GM12878 (cell line): Measurements from ENCODE around the gene KLHDC9. TPM values are rescaled to one million over a fixed set of nuclear protein-coding genes. Genes with fewer than 3 reads are reported as not detected.

Source experiments
- BCL3 ChIP-seq: IDR thresholded peaks from 2 replicates; pipeline ENCODE4 v1.6.1; 2011; ENCODE audit warnings: borderline replicate concordance, low read depth, mild to moderate bottlenecking, moderate library complexity, low read length; ENCODE audit not compliant: insufficient read depth, poor library complexity, severe bottlenecking
- BHLHE40 ChIP-seq, 2 experiments: fragments of 450-650 bp in 1 of 2; IDR thresholded peaks; 2 replicates each; pipeline ENCODE4 v1.6.1; 2011 to 2017; ENCODE audit warnings: low read depth in 2 of 2, borderline replicate concordance in 1 of 2, improper control_type of control experiment in 1 of 2, low read length in 1 of 2, mild to moderate bottlenecking in 1 of 2
- CBFB ChIP-seq: IDR thresholded peaks from 2 replicates; pipeline ENCODE4 v1.6.1; 2016; ENCODE audit warnings: antibody characterized with exemption, low read depth
- CHD1 ChIP-seq: IDR thresholded peaks from 2 replicates; pipeline ENCODE4 v1.6.1; 2012; ENCODE audit warnings: low read depth, low read length, improper control_type of control experiment
- CHD2 ChIP-seq: IDR thresholded peaks from 2 replicates; pipeline ENCODE4 v1.6.1; 2011; ENCODE audit warnings: low read depth, low read length, improper control_type of control experiment, borderline replicate concordance
- CHD4 ChIP-seq: fragments of 200-600 bp; sonication (generic); IDR thresholded peaks from 2 replicates; pipeline ENCODE4 v1.6.1; 2016; ENCODE audit warnings: mild to moderate bottlenecking
- FOXM1 ChIP-seq: IDR thresholded peaks from 2 replicates; pipeline ENCODE4 v1.6.1; 2012; ENCODE audit warnings: low read depth, mild to moderate bottlenecking, inconsistent platforms, low read length, moderate library complexity
- HDAC6 ChIP-seq: fragments of 200-600 bp; sonication (generic); IDR thresholded peaks from one replicate; pipeline ENCODE4 v1.8.0; 2017; ENCODE audit warnings: antibody characterized with exemption; ENCODE audit not compliant: unreplicated experiment
- HSF1 ChIP-seq: fragments of 150-350 bp; IDR thresholded peaks from 2 replicates; pipeline ENCODE4 v1.6.1; 2014; ENCODE audit warnings: mild to moderate bottlenecking, low read depth, low read length
- JUND ChIP-seq: IDR thresholded peaks from 2 replicates; pipeline ENCODE4 v1.6.1; 2012; ENCODE audit warnings: low read depth, mild to moderate bottlenecking, low read length, improper control_type of control experiment, moderate library complexity
- KLF5 ChIP-seq: fragments of 450-650 bp; IDR thresholded peaks from 2 replicates; pipeline ENCODE4 v1.6.1; 2014; ENCODE audit warnings: mild to moderate bottlenecking; ENCODE audit not compliant: partially characterized antibody
- POLR2A ChIP-seq: IDR thresholded peaks from 2 replicates; pipeline ENCODE4 v1.6.1; 2011; ENCODE audit warnings: low read depth, mild to moderate bottlenecking, low read length
- POLR2AphosphoS2 ChIP-seq: IDR thresholded peaks from 2 replicates; pipeline ENCODE4 v1.6.1; 2011; ENCODE audit warnings: low read depth, mild to moderate bottlenecking, low read length, improper control_type of control experiment, moderate library complexity
- RAD51 ChIP-seq: fragments of 450-650 bp; IDR thresholded peaks from 2 replicates; pipeline ENCODE4 v1.6.1; 2016; ENCODE audit warnings: moderate library complexity, mild to moderate bottlenecking, inconsistent platforms
- RB1 ChIP-seq: fragments of 450-650 bp; formaldehyde crosslinking; IDR thresholded peaks from 2 replicates; pipeline ENCODE4 v1.6.1; 2017; ENCODE audit warnings: mild to moderate bottlenecking, borderline replicate concordance
- REST ChIP-seq: IDR thresholded peaks from 2 replicates; pipeline ENCODE4 v1.6.1; 2012; ENCODE audit warnings: mild to moderate bottlenecking, low read depth, low read length
- RUNX3 ChIP-seq: IDR thresholded peaks from 2 replicates; pipeline ENCODE4 v1.6.1; 2012; ENCODE audit warnings: low read length, inconsistent platforms
- SIN3A ChIP-seq: IDR thresholded peaks from 2 replicates; pipeline ENCODE4 v1.6.1; 2012; ENCODE audit warnings: low read depth, low read length, improper control_type of control experiment
- SUPT20H ChIP-seq: IDR thresholded peaks from 2 replicates; pipeline ENCODE4 v1.6.1; 2011; ENCODE audit warnings: low read depth, mild to moderate bottlenecking, low read length, moderate library complexity, borderline replicate concordance; ENCODE audit not compliant: control insufficient read depth
- TARDBP ChIP-seq: IDR thresholded peaks from 2 replicates; pipeline ENCODE4 v1.6.1; 2016; ENCODE audit warnings: borderline replicate concordance
- WRNIP1 ChIP-seq: IDR thresholded peaks from 2 replicates; pipeline ENCODE4 v1.6.1; 2011; ENCODE audit warnings: low read depth, low read length, improper control_type of control experiment, borderline replicate concordance
- ZNF24 ChIP-seq: fragments of 450-650 bp; IDR thresholded peaks from 2 replicates; pipeline ENCODE4 v1.6.1; 2017; ENCODE audit warnings: antibody characterized with exemption, mild to moderate bottlenecking
- ZSCAN29 ChIP-seq: fragments of 450-650 bp; IDR thresholded peaks from 2 replicates; pipeline ENCODE4 v1.6.1; 2017; ENCODE audit warnings: mild to moderate bottlenecking, moderate library complexity
- polyA plus RNA-seq, 11 experiments: library from polyadenylated mRNA; depleted of rRNA in 4 of 11; unstranded in 6 of 11; stranded (reverse) in 5 of 11; fragments of >200 nt; fragmentation: Nextera tagmentation in 4 of 11; fragmentation: Illumina TruSeq in 1 of 11; extraction: Ambion mirVana in 4 of 11; extraction: Trizol in 1 of 11; gene quantifications; 1 replicate in 1 of 11; 2 replicates in 10 of 11; pipeline versions ENCODE4 v1.2.1 to v1.2.3, GENCODE V29; 2011 to 2016; ENCODE audit warnings: inconsistent platforms in 2 of 11, missing spikeins in 2 of 11, low read depth in 1 of 11
- total RNA-seq, 4 experiments: library from RNA; depleted of rRNA in 3 of 4; stranded (reverse); fragments of >200 nt in 3 of 4; fragmentation: Illumina TruSeq in 1 of 4; extraction: Trizol in 1 of 4; gene quantifications; 2 replicates each; pipeline versions ENCODE4 v1.2.1 to v1.2.3, GENCODE V29; 2013 to 2021

Gene KLHDC9
- total and polyA plus RNA-seq, 10 of the 15 experiments (the other 5 are each of a cell fraction or from before 2014, with no cell fraction given): 0.66 to 4.9 (median 2.6) TPM

GRCh38 chr1:161131523-161132409 lies 33.6 kb downstream of the KLHDC9 start (continued):
- TF ChIP-seq REST (no peak), RB1 (no peak), KLF5 (no peak), FOXM1 (no peak), BHLHE40 (IDR thresholded peaks at IDR 0.05; ENCODE audit: borderline replicate concordance in 1 of 2, low read depth in 2 of 2, low read length in 1 of 2) (peak in 1 of 2 experiments; percentile 53; a peak in 2 of 4 replicates), JUND (no peak), SUPT20H (no peak), BCL3 (no peak), SIN3A (no peak), CHD2 (no peak), RAD51 (no peak), ZNF24 (no peak), POLR2A (no peak), CBFB (no peak), HSF1 (no peak), CHD4 (no peak), POLR2AphosphoS2 (no peak), WRNIP1 (0 out of 2 replicates have a peak, but pooled peaks have one; percentile 64), HDAC6 (no peak), CHD1 (no peak), RUNX3 (no peak), TARDBP (no peak), ZSCAN29 (no peak)
